Lung microvascular endothelial cell (primary cell): ENCODE results near the gene ERVFRD-1. TPM values are rescaled to one million over a fixed set of nuclear protein-coding genes. Genes with fewer than 3 reads are reported as not detected.
A peak's percentile ranks its signal among the peaks of the same experiment; 100 is the strongest.
"Not testable (repeated sequence)": the region's sequence is repeated elsewhere in the genome, so short reads cannot be mapped to it uniquely, and the experiment has no call there.

Source experiments
- DNase-seq, 2 donors: peaks; one replicate each; pipeline versions ENCODE4 v3.0.0 to v3.0.0-alpha.2; 2010; ENCODE audit warnings: low read depth in 2 of 2
- total RNA-seq: library from RNA; depleted of rRNA; stranded (reverse); fragments of >200 nt; gene quantifications from 2 replicates; pipeline ENCODE4 v1.2.1, GENCODE V29; 2014

The ERVFRD-1 gene
- total RNA-seq, 1 donor from 2014 or later = under 0.01 TPM

DNA sequence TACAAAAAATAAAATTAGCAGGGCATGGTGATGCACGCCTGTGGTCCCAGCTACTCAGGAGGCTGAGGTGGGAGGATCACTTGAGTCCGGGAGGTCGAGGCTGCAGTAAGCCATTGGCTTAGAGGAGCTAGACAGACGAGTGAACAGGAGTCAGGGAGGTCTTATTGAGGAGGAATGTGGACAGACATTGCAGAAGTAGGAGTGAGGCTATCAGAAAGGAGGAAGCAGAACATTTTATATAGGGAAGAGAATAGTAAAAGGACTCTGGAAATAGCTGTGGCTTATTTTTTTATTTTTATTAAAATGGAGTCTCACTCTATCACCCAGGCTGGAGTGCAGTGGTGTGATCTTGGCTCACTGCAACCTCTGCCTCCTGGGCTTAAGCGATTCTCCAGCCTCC is 20.4 kb downstream of the ERVFRD-1 start:
- not testable (repeated sequence) for DNase-seq

GRCh38 chr6:11089695-11090094 is 21.8 kb downstream of the ERVFRD-1 start:
- DNase-seq = no peak

DNA sequence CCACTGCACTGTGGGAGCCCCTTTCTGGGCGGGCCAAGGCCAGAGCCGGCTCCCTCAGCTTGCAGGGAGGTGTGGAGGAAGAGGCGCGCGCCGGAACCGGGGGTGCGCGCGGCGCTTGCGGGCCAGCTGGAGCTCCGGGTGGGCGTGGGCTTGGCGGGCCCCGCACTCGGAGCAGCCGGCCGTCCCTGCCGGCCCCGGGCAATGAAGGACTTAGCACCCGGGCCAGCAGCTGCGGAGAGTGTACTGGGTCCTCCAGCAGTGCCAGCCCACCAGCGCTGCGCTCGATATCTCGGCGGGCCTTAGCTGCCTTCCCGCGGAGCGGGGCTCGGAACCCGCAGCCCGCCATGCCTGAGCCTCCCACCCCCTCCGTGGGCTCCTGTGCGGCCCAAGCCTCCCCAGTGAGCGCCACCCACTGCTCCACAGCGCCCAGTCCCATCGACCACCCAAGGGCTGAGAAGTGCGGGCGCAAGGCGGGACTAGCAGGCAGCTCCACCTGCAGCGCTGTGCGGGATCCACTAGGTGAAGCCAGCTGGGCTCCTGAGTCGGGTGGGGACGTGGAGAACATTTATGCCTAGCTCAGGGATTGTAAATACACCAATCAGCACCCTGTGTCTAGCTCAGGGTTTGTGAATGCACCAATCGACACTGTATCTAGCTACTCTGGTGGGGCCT is 24.2 kb downstream of the ERVFRD-1 start:
- not testable (repeated sequence) for DNase-seq

- no peak for DNase-seq
These were observed 25.6 kb downstream of the ERVFRD-1 start for GRCh38 chr6:11085758-11086435.

GRCh38 chr6:11083956-11084355 is 27.6 kb downstream of the ERVFRD-1 start:
- DNase-seq = no peak

DNA sequence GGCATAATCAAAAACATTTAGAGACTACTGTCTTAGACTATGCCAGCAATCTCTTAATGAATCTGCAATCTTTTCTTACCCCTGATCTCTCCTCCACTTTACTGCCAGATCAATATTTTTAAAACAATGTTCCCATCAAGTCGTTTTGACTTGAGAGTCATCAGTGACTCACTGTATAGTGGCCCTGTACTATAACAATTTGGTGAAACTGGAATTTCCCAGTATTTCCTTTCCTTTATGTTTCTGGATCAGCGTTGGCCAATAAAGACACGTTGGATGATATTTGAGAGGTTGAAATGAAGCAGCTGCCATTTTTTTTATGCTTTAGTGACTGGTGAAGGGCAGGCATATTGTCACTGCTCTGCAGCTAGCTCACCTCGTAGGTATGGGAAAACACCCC is 28.0 kb downstream of the ERVFRD-1 start:
- DNase-seq = no peak

GRCh38 chr6:11080296-11080695 is 31.2 kb downstream of the ERVFRD-1 start:
- DNase-seq = no peak

- no peak for DNase-seq
These were observed 33.3 kb downstream of the ERVFRD-1 start for GRCh38 chr6:11078266-11078665.

DNA sequence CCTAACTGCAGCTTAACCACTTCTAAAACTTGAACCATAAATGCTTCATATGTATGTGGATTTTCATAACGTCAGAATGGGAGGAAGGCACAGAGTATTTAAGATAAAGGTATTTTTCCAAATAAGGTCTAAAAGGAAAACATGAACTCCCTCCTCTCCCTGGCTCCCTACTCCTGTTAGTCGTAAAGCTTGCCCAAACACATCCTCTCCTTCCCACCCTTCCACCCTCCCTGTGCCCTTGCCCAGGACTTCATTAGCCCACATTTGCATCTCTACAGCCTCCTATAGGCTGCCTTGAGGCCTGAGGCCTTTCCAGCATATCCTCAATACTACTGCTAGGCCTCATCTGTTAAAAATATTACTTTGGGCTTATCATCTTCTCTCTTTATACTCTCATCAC is 35.0 kb downstream of the ERVFRD-1 start:
- no peak for DNase-seq

DNA sequence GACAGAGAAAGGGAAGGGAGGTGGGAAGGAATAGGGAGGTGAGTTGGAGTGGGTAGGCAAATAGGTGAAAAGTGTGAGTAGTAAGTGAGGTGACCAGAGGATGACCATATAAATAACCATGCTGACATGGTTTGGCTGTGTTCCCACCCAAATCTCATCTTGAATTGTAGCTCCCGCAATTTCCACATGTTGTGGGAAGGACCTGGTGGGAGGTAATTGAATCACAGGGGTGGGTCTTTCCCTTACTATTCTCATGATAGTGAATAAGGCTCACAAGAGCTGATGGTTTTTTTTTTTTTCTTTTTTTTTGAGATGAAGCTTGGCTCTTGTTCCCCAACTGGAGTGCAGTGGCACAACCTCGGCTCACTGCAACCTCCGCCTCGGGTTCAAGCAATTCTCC is 39.4 kb downstream of the ERVFRD-1 start:
- no peak for DNase-seq

- no peak for DNase-seq
These were observed 41.8 kb downstream of the ERVFRD-1 start for GRCh38 chr6:11069760-11070159.

DNA sequence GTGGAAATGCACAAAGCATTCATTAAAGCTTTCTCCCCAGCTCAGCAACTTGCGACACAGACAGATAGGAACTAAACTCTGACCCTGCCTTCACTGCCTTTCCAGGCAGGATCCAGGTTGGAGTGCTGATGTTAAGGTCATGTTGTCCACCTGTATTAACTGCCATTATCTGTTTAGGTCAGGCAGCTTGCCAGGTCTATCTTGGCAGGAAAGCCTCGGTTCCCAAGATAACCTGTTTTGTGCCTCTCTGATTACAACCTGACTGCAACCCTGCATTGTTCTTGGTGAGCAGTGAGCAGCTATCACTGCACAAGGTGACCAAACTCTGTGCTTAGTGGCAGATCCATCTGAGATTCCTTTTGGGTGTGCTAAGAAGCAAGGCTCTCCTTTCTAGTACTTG is 44.2 kb downstream of the ERVFRD-1 start:
- no peak for DNase-seq

DNA sequence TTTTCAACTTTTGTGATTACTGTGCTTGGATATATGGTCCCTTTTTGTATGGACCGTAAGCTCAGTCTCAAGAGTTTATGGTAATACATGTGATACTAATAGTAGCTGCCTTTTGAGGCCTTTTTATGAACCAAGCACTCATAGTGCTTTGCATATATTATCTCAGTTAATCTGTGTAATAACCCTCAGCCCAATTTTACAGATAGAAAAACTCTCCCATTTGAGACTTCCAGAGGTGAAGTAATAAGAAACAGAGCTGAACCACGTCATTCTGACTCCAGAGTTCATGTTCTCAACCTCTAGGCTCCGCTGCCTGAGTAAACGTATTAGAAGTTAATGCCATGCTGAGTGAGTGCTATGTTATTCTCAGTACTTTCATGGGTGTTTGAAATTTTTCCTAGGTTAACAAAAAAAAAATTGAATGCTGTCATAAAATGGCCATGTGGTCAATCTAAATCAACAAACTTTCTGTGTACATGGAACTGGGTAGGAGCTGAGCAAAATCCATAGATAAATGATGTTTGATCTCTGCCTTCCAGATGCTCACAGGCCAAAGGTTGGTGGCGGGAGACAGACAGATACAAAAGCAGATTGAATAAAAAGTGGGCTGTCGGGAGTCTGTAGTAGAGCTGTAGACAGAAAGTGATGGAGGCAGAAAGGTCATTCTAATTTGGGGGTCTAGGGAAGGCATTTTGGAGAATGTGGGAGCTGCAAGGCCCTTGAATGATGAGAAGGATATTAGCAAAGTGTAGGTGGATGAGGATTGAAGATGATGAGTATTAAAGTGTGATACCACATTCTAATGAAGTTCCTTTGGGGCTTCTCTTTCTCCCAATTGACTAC is 44.8 kb downstream of the ERVFRD-1 start:
- DNase-seq = no peak

- no peak for DNase-seq
These were observed 45.9 kb downstream of the ERVFRD-1 start for GRCh38 chr6:11065436-11066202.

- no peak for DNase-seq
These were observed 46.7 kb downstream of the ERVFRD-1 start for GRCh38 chr6:11064836-11065235.

- DNase-seq = no peak
These were observed 48.8 kb downstream of the ERVFRD-1 start for GRCh38 chr6:11062715-11063114.

DNA sequence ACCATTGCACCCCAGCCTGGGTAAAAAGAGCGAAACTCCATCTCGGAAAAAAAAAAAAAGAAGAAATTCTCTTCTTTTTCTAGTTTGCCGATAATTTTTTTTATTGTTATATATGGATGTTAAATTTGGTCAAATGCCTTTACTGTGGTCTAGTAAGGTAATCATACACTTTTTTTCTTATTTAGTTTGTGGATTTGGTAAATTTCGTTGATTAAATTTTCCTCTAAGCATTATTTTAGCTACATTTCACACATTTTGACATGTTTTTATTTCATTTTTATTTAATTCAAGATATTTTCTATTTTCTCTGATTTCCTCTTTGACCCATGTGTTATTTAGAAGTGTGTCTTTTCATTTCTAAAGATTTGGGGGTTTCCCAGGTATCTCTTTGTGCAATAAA is 49.4 kb downstream of the ERVFRD-1 start:
- DNase-seq = no peak

- no peak for DNase-seq
These were observed 53.1 kb downstream of the ERVFRD-1 start for GRCh38 chr6:11058406-11058805.

- no peak for DNase-seq
These were observed 54.7 kb downstream of the ERVFRD-1 start for GRCh38 chr6:11056871-11057270.

- DNase-seq = peak in 1 of 2 donors; percentile 9
These were observed 56.3 kb downstream of the ERVFRD-1 start for GRCh38 chr6:11055127-11055627.

GRCh38 chr6:11054722-11055121 is 56.8 kb downstream of the ERVFRD-1 start:
- DNase-seq = no peak
